ENCODE results near the gene WDPCP.
"Not testable (repeated sequence)": the region's sequence is repeated elsewhere in the genome, so short reads cannot be mapped to it uniquely, and the experiment has no call there.

The WDPCP gene

GRCh38 chr2:63093502-63093901, 494.8 kb downstream of the WDPCP start:
- no peak for DNase-seq

- DNase-seq, result no peak
These were observed 495.4 kb downstream of the WDPCP start for GRCh38 chr2:63092857-63093256.

DNA sequence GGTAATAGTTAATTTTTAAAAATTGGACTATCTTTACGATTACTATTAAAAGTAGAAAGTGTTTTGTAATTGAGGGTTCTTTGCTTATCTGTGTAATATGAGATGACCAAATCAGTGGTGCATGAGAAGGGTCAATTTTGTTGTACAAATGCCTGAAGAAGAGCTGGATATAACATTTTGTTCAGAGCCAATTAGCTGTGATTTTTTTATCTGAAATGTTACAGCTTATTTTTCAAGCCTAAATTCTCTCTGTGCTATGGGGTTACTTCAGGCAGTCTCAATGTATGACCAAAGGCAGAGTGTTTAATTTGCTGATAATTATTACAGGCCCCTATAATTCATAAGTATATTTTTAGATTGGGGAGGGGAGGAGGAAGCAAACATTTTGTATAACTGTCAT, 495.9 kb downstream of the WDPCP start:
- DNase-seq, result no peak

DNA sequence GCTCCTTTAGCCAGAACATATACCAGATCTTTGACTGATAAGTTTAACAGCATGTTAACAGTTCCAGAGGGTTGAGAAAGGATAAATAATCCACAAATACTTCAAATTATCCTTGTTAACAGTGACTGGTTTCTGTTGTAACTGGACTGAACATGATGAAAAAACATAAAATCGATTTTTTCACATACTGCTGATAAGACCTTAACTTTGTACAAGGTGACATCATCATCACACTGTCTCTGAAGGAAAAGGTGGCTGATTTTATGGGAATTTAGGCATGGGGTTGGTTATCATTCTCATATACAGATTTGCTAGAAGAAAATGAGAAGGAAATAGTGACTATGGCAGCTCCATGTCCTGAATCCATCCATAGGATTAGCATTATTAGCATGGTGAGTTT, 501.6 kb downstream of the WDPCP start:
- DNase-seq, result no peak

DNA sequence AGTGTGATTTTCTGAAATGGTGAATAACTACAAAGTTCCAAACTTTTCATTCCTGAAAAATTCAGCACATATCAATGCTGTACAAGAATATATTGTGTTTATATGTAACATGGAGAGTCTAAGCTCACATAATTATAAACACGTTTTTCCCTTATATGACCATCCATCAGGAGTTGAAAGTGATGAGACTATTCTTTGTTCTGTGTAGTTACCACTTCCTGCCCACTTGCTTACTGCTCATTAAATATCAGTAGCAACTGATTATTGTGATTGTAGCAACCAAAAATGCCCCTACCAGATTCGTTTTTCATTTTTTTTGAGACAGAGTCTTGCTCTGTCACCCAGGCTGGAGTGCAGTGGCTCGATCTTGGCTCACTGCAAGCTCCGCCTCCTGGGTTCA, 506.9 kb downstream of the WDPCP start:
- no peak for DNase-seq

DNA sequence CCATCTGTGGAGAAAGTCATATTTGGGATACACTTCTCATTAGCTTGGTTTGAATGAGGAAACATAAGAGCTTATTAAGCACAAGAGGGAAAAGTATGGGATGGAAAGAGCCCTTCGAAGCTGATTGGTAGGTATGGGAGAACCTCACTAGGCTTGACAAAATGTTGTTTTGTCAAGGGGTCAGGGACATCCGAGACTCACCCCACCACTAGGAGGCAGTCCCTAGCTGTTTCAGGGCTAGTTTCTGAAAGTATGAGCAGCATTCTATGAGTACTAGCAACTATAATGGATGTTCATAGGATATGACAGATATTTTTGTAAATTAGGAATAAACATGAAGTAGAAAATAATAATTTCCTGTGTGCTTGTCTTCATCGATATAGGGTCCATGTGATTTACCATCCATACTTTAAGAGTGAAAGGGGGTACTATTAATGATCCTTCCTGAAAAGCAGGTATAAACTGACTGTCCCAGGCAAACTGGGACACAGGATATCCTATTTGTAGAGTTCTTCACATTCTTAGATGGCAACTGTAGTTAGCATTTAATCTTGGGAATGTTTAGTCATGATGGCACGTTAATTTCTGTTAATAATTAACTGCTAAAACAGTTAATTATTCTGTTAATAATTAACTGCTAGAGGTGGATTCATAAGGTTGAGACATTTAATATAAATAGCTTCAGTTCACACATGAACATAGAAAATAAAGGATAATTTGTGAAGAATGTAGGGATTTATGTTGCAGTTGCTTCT, 509.2 kb downstream of the WDPCP start:
- no peak for DNase-seq

DNA sequence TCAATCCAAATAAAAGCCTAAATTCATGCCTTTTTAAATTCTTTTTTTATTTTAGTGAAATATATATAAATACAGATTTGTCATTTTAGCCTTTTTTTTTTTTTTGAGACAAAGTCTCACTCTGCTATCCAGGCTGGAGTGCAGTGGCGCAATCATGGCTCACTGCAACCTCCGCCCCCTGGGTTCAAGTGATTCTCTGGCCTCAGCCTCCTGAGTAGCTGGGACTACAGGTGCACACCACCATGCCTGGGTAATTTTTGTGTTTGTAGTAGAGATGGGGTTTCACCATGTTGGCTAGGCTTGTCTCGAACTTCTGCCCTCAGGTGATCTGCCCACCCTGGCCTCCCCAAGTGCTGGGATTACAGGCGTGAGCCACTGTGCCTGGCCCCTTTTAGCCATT, 513.9 kb downstream of the WDPCP start:
- not testable (repeated sequence) for DNase-seq

DNA sequence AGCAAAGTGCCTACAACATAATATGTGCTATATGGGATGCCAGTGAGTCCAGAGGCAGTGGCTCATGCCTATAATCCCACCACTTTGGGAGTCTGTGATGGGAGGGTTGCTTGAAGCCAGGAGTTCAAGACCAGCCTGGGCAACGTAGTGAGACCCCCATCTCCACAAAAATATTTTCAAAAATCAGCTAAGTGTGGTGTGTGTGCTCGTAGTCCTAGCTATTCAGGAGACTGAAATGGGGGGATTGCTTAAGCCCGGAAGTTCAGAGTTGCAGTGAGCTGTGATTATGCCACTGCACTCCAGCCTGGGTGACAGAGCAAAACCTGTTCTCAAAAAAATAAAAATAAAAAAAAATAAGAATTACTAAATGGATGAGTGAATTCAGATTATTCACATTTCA, 514.3 kb downstream of the WDPCP start:
- no peak for DNase-seq

- no peak for DNase-seq
These were observed 516.6 kb downstream of the WDPCP start for GRCh38 chr2:63071664-63072063.

Data from hippocampal formation (tissue), 2 donors.